Activated naive CD8-positive, alpha-beta T cell treated with anti-CD3 and anti-CD28 coated beads, Interleukin-2, amount 50 U/mL, for 16 hours (primary cell): ENCODE data around the gene ATP5PB.

ENCODE experiments used
- DNase-seq: peaks from one replicate; pipeline ENCODE4 v3.0.0-alpha.2; 2020; ENCODE audit warnings: low read depth, low spot score

The ATP5PB gene

GRCh38 chr1:111446967-111447892 is 2.0 kb upstream of the ATP5PB start:
- DNase-seq, result no peak

GRCh38 chr1:111448482-111448917 is 764 bp upstream of the ATP5PB start:
- DNase-seq, result no peak

GRCh38 chr1:111449703-111450017 is 396 bp downstream of the ATP5PB start:
- no peak for DNase-seq

- DNase-seq, result no peak
These were observed 921 bp downstream of the ATP5PB start for GRCh38 chr1:111450185-111450584.

- no peak for DNase-seq
These were observed 3.3 kb downstream of the ATP5PB start for GRCh38 chr1:111452581-111452980.

GRCh38 chr1:111453706-111454105 is 4.4 kb downstream of the ATP5PB start:
- DNase-seq, result no peak

GRCh38 chr1:111454859-111455641 is 5.8 kb downstream of the ATP5PB start:
- DNase-seq, result no peak

- DNase-seq, result no peak
These were observed 6.4 kb downstream of the ATP5PB start for GRCh38 chr1:111455642-111456031.

- no peak for DNase-seq
These were observed 12.5 kb downstream of the ATP5PB start for GRCh38 chr1:111461765-111462164.

- DNase-seq, result no peak
These were observed 13.2 kb downstream of the ATP5PB start for GRCh38 chr1:111462370-111463028.

GRCh38 chr1:111463029-111463683 is 13.9 kb downstream of the ATP5PB start:
- DNase-seq, result no peak

GRCh38 chr1:111465754-111466153 is 16.5 kb downstream of the ATP5PB start:
- DNase-seq, result no peak

- DNase-seq, result no peak
These were observed 17.2 kb downstream of the ATP5PB start for GRCh38 chr1:111466480-111466879.

GRCh38 chr1:111467865-111468716 is 18.8 kb downstream of the ATP5PB start:
- no peak for DNase-seq

- no peak for DNase-seq
These were observed 19.4 kb downstream of the ATP5PB start for GRCh38 chr1:111468717-111469100.

- no peak for DNase-seq
These were observed 20.3 kb downstream of the ATP5PB start for GRCh38 chr1:111469539-111469938.

- DNase-seq, result no peak
These were observed 21.3 kb downstream of the ATP5PB start for GRCh38 chr1:111470596-111470995.

GRCh38 chr1:111471012-111471411 is 21.7 kb downstream of the ATP5PB start:
- DNase-seq, result no peak

GRCh38 chr1:111471538-111471937 is 22.3 kb downstream of the ATP5PB start:
- no peak for DNase-seq

GRCh38 chr1:111474106-111474505 is 24.8 kb downstream of the ATP5PB start:
- no peak for DNase-seq

- no peak for DNase-seq
These were observed 25.3 kb downstream of the ATP5PB start for GRCh38 chr1:111474521-111474920.
